Breast epithelium (tissue), 3 donors: ENCODE measurements around the gene PPP1R3E.

ENCODE experiments used
- POLR2A ChIP-seq: fragments of 450-650 bp; IDR thresholded peaks from one replicate; pipeline ENCODE4 v1.6.1; 2016; ENCODE audit warnings: antibody characterized with exemption, mild to moderate bottlenecking, moderate library complexity
- TF ChIP-seq, protein P1 (sequence below), 3 donors: fragments of 450-650 bp; IDR thresholded peaks; one replicate each; pipeline ENCODE4 v1.5.1; 2016 to 2017; ENCODE audit warnings: antibody characterized with exemption in 3 of 3, mild to moderate bottlenecking in 3 of 3, moderate library complexity in 3 of 3

GRCh38 chr14:23322568-23323517 lies 20.2 kb upstream of the PPP1R3E start:
- TF ChIP-seq, protein P1, sequence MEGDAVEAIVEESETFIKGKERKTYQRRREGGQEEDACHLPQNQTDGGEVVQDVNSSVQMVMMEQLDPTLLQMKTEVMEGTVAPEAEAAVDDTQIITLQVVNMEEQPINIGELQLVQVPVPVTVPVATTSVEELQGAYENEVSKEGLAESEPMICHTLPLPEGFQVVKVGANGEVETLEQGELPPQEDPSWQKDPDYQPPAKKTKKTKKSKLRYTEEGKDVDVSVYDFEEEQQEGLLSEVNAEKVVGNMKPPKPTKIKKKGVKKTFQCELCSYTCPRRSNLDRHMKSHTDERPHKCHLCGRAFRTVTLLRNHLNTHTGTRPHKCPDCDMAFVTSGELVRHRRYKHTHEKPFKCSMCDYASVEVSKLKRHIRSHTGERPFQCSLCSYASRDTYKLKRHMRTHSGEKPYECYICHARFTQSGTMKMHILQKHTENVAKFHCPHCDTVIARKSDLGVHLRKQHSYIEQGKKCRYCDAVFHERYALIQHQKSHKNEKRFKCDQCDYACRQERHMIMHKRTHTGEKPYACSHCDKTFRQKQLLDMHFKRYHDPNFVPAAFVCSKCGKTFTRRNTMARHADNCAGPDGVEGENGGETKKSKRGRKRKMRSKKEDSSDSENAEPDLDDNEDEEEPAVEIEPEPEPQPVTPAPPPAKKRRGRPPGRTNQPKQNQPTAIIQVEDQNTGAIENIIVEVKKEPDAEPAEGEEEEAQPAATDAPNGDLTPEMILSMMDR (IDR thresholded peaks at IDR 0.05): no peak
- no peak for TF ChIP-seq POLR2A
